ENCODE results near the gene KCNN4.
"Not testable (repeated sequence)": the region's sequence is repeated elsewhere in the genome, so short reads cannot be mapped to it uniquely, and the experiment has no call there.

DNA sequence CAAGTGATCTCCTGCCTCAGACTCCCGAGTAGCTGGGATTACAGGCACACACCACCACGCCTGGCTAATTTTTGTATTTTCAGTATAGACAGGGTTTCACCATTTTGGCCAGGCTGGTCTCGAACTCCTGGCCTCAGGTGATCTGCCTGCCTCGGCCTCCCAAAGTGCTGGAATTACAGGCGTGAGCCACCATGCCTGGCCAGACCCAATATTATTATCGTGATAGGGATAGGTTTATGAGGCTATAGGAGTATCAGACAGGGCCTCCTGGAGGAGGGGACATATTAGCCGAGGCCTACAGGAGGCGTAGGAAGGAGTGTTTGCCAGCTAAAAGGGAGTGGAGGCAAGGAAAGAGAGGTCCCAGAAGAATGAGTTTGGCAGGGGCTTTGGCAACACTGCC is 16.1 kb downstream of the KCNN4 start:
- not testable (repeated sequence) for TF ChIP-seq CTCF (IDR thresholded peaks at IDR 0.05; ENCODE audit: borderline replicate concordance, extremely low read depth, low read length, poor library complexity, severe bottlenecking); EZH2 (IDR thresholded peaks at IDR 0.05; ENCODE audit: borderline replicate concordance, low read depth, low read length, severe bottlenecking)

Measured in DND-41 (cell line).